CD1c-positive myeloid dendritic cell (primary cell): ENCODE measurements around the gene DDHD1.
"Not testable (repeated sequence)": the region's sequence is repeated elsewhere in the genome, so short reads cannot be mapped to it uniquely, and the experiment has no call there.

Source experiments
- DNase-seq: peaks from one replicate; pipeline ENCODE4 v3.0.0-alpha.2; 2016; ENCODE audit errors: extremely low spot score

DDHD1 gene

DNA sequence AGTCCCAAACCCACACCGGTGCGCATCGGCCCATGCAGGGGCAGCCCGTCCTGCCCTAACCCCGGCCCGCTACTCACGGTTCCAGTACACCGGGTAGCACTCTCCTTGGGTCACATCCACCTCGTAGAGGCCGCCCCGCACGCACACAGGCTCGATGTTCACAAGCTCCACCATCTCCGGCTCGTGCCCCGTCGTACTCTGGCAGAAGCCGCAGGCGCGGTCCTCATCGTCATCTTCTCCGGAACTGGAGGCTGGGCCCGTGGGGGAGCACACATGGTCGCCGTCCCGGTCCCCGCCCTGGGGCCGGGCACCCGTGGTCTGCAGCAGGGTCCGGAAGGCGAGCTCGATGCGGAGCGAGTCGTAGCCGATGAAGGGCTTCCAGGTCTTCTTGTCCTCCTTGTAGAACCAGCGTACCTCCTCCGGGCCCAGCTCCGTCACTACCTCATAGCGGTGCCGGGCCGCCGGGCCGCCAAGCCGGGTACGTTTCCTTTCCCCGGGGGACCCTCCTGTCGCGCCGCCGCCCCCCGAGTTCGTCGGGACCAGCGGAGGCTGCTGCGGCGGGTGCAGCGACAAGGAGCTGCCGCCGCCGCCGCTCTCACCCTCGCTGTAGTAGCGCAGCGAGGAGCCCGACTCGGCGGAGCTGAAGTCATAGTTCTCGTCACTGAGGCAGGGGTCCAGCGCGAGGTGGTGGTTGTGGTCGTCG lies 788 bp downstream of the DDHD1 start:
- DNase-seq = peak; percentile 71

DNA sequence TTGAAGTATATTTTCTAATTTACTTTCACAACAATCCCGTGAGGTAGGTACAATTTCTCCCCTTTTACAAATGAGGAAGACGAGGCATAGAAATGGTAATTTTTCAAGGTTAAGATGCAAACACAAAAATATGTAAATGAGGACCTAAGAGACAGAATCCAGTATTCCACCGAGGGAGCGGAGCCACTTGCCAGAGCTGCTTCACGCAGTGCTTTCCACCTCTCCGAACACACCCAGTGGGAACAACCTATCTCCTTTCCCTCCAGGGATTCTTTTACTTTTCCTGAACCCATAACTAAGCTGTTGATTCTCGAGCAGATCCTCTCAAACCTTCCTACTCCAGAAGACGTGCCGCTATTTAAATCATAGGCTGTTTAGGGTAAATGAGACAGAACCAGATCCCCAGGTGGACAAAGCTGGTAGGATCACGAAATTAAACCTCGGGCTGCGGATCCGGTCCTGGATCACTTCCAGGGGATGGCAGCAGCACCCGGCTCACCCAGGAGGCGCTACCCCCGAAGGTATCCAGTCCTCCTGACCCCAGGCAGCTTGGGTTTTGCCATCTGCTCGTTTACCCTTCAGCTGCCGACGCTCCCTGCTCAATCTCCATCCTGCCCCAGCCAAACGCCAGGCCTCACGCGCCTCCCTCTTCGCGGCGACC lies 1.5 kb downstream of the DDHD1 start:
- DNase-seq = no peak

DNA sequence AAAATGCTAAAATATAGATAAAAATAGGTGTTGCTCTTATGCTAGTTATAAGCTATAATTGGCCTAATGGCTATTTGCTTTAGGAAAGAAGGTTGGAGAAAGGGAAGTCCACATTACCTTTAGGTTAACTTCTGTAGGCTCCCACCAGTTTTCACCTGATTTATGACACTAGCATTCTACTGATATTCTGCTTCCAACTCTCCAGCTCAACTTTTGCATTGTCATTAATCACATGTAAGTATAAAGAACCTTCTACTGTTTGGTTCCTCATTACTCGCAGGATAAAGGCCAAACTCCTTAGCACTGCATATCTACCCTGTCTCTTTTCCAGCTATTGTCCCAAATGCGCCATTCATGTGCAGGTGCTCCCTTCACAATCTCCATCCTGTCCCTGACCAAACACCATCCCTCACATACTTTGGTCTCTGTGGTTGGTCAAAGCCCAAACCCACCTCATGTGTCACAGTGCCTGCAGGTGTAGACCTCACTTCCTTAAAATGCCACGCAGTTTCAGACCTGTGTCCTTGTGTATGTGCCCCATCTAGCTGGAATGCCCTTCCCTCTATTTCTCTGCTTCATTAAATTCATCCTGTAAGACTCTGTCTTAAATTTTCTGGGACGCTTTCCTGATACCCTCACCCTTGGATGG lies 3.3 kb downstream of the DDHD1 start:
- DNase-seq = no peak

DNA sequence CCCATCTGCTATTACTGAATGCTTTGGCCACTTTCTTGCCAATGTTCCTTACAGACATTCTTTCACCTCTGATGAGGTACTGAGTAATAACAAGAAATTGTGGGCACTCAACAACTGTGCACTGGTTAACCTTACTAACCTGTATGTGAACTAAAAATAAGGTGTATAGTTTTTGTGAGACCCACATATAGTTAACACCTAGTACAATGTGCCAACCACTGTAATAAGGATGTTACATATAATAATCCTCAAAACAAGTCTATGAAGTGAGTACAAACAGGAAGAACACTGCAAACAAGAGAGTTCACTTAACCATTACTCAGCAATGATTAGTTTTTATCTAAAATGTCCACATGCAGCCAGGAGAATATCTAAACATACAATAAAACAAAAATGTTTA lies 4.5 kb downstream of the DDHD1 start:
- DNase-seq = no peak

DNA sequence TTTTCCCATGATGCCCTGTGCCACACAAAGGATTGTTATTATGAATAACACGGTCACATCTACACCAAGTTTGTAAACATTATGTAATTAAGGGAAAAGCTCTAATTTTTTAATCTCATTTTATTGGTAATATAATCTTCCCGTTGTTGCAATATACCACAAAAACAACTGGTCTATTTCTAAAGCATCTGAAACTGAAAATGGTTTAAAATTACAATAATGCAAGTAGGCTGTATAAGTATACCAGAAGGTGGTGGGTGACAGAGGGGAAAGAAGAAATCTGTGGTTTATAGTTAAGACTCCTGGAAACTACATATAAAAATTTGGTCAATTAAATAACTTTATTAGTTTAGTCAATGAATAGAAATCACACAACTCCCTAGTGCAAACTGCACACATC lies 5.2 kb downstream of the DDHD1 start:
- DNase-seq = no peak

DNA sequence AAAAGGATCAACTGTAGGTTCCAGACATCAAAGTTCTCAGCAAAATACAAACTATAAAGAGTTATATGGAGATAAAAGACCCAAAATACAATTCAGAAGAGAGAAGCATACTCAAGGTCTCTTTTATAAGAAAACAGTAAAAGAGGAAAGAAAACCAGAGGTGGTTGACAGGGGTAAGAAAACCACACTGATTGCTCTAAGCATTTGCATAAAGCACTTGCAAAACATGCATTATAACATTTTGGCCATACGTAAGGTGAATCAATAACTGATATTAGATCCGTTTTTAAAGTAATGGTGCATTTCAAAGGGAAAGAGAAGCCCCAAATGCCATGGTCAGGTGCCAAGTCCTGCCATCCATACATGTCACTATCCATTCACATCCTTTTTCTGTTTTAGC lies 5.9 kb downstream of the DDHD1 start:
- no peak for DNase-seq

DNA sequence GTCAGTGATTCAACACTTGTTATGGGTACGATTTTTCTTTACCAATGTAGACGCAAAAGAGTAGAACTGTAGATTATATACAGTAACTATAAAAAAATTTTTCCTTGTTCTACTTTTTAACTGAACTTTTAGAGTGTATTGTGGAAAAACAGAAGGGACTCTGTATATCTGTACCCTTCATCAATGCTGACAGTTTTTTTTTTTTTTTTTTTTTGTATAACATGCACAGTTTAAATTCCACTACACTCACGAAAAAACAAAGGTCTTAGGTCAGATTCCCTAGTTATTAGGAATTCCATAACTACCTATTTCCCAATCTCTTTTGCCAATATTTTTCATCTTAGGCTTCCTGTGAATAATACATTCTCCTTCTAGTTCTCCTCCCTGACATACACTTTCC lies 6.4 kb downstream of the DDHD1 start:
- no peak for DNase-seq

DNA sequence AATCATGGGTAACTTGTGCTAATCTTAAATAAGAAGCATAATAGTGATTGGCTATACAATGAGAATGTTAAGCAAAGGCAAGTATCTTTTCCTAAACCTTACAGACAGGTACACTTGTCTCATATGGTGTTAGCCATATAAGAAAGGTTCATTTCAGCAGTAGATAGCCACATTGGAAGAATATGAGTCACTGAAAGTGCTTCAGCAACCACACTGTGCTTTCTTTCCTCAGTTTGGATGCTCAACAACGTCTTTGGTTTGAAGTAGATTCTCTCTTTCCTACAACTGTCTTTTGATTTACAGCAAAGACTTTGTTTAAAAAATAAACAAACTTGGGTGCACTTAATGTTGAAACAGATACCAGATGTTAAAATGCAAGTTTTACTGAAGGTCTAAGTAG lies 8.9 kb downstream of the DDHD1 start:
- no peak for DNase-seq

DNA sequence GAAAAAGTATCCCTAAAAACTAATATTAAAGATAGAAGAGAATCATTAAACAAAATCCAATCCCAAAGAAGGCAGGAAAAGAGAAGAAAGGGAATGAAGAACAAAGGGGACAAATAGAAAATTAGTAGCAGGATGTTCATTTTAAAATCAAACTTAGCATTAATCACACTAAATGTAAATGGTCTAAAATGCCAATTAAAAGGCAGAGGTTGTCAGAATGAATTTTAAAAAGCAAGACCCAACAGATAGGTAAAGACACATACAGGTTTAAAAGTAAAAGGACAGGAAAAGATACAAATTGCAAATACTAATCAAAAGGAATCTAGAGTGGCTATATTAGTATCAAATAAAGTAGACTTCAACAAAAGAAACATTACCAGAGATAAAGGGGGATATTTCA lies 12.5 kb downstream of the DDHD1 start:
- no peak for DNase-seq

DNA sequence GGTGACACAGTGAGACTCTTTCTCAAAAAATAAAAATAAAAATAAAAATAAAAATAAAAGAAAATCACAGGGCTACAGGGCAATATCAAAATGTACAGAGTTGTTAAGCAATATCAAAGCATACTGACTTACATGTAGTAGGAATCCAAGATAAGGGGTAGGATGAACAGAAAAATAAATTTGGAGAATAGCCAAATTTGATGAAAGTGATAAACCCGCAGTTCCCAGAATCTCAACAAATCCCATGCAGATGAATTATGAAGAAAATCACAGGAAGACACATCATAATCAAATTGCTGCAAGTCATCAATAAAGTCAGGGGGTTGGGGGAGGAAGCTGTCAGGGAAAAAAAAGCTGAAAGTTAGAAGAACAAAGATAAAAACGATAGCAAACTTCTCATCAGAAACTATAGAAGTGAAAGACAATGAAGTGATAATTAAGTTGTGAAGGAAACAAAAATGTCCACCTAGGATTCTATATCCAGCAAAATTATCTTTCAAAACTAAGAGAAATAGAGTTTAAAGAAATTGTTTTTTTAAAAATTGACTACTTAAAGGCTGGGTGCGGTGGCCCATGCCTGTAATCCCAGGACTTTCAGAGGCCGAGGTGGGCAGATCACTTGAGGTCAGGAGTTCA lies 15.4 kb downstream of the DDHD1 start:
- DNase-seq = no peak

DNA sequence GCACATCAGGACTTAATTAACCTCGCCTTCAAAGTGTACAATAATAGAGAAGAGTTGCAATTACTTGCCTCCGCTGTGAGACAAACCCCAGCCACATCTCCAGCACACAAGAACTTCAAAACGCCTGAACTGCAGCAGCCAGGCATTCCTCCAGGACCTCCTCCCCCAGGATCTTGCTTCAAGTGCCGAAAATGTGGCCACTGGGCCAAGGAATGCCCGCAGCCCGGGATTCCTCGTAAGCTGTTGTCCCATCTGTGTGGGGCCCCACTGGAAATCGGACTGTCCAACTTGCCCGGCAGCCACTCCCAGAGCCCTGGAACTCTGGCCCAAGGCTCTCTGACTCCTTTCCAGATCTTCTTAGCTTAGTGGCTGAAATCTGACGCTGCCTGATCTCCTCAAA lies 22.6 kb downstream of the DDHD1 start:
- DNase-seq = not testable (repeated sequence)

DNA sequence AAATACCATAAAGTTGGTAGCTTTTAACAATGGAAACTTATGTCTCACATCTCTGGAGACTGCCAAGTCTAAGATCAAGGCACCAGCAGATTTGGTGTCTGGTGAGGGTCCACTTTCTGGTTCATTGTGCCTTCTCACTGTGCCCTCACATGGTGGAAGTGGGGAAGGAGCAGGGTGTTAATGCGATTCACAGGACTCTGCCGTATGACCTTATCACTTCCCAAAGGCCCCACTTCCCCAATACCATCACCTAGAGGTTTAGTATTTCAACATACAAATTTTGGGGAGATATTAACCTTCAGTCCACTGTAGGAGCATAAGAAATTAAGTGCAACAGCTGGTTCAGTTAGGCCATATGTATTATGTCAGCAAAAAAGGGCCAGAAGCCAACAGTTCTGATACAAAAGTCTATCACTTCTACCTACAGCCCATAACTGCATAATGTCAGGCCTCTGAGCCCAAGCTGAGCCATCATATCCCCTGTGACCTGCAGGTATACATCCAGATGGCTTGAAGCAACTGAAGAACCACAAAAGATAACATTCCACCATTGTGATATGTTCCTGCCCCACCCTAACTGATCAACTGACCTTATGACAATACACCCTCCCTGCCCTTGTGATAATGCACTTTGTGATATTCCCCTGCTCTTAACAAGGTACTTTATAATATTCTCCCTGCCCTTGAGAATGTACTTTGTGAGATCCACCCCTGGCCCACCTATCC lies 24.7 kb downstream of the DDHD1 start:
- DNase-seq = no peak

DNA sequence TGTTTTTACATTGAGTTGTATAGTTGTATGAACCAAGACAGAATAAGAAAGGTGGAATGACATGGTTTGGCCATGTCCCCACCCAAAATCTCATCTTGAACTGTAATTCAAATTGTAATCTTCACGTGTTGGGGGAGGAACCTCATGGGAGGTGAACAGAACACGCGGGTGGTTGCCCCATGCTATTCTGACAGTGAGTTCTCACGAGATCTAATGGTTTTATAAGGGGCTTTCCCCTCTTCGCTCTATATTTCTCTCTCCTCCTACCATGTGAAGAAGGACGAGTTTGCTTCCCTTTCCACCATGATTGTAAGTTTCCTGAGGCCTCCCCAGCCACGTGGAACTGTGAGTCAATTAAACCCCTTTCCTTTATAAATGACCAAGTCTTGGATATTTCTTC lies 25.3 kb downstream of the DDHD1 start:
- DNase-seq = no peak

DNA sequence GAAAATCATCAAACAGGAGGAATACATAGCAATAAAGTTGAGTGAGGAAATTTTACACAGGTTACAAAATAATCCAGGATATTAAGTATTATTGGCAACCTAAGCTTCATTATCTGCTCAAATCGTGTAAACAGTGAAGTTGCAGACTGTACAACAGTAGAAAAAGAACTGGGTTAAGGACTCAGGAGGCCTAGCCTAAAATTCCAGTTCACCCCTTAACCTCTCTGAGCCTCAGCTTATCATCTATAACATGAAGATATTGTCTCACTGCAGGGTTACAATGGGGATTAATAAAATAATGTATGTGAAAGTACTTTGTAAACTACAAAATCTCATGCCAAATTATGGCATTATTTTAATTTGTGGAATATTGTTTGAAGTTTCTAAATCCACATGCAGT lies 26.0 kb downstream of the DDHD1 start:
- no peak for DNase-seq

DNA sequence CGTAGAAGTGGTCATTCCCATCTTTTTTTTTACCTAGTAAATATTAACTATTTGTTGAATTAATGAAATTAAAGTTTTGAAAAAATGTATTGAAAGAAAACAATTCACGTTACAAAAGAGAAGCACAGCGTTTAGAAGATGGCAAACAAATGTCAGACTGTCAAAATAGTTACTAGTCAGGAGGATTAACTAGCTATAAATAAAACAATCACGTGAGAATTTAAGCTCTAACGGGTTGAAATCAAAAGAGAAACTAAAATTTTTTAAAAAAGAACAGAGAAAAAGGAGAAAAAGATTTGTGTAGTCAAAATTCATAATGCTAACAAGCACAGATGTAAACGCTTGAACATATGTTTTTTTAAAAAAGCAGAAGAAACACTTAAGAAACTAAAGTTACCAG lies 26.4 kb downstream of the DDHD1 start:
- DNase-seq = no peak

DNA sequence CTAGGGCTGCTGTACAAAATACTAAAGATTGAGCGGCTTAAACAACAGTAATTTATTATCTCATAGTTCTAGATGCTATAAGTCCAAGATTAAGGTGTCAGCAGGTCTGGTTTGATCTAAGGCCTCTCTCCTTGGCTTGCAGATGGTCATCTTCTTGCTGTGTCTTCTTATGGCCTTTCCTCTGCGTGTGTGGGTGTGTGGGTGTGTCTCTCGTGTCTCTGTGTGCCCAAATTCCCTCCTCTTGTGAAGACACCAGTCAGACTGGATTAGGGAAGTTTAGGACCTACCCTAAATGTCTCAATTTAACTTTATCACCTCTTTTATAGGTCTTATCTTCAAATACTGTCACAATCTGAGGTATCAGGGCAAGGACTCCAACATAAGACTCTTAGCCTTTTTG lies 28.3 kb downstream of the DDHD1 start:
- DNase-seq = peak; percentile 39

DNA sequence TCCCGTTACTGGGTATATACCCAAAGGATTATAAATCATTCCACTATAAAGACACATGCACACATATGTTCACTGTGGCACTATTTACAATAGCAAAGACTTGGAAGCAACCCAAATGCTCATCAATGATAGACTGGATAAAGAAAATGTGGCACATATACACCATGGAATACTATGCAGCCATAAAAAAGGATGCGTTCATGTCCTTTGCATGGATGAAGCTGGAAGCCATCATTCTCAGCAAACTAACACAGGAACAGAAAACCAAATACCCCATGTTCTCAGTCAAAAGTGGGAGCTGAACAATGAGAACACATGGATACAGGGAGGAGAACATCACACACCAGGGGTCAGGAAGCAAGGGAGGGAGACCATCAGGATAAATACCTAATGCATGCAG lies 31.7 kb downstream of the DDHD1 start:
- not testable (repeated sequence) for DNase-seq

DNA sequence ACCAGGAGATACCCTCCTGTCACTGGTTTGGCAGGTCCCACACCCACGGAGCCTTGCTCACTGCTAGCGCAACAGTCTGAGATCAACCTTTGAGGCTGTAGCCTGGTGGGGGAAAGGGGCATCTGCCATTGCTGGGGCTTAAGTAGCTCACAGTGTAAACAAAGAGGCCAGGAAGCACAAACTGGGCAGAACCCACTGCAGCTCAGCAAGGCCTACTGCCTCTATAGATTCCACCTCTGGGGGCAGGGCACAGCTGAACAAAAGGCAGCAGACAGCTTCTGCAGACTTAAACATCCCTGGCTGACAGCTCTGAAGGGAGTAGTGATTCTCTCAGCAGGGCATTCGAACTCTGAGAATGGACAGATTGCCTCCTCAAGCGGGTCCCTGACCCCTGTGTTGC lies 35.6 kb downstream of the DDHD1 start:
- not testable (repeated sequence) for DNase-seq

DNA sequence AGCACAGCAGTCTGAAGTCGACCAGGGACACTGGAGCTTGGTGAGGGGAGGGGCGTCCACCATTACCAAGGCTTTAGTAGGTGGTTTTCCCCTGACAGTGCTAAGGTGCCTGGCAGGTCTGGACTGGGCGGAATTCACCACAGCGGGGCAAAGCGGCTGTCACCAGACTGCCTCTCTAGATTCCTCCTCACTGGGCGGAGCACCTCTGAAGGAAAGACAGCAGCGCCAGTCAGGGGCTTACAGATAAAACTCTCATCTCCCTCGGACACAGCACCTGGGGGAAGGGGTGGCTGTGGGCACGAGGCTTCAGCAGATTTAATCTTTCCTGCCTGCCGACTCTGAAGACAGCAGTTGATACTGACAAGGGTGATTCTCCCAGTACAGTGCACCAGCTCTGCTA lies 39.1 kb downstream of the DDHD1 start:
- no peak for DNase-seq

DNA sequence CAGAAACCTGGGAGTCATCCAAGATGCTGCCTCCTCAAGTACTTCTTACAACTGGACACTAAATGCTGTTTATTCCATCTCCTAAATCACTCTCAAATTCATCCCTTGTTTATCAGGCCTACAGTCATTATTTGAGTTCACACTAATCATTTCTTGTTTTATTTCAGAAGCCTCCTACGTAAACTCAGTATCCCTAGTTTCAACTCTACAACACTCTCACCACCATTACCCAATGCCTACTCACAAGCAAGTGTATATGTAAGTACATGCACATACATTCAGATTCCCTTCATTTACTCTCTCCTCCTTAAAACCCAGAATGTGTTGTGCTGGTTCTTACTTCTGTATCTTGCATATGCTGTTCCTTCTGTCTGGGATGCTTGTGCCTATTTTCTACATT lies 43.0 kb downstream of the DDHD1 start:
- no peak for DNase-seq

DNA sequence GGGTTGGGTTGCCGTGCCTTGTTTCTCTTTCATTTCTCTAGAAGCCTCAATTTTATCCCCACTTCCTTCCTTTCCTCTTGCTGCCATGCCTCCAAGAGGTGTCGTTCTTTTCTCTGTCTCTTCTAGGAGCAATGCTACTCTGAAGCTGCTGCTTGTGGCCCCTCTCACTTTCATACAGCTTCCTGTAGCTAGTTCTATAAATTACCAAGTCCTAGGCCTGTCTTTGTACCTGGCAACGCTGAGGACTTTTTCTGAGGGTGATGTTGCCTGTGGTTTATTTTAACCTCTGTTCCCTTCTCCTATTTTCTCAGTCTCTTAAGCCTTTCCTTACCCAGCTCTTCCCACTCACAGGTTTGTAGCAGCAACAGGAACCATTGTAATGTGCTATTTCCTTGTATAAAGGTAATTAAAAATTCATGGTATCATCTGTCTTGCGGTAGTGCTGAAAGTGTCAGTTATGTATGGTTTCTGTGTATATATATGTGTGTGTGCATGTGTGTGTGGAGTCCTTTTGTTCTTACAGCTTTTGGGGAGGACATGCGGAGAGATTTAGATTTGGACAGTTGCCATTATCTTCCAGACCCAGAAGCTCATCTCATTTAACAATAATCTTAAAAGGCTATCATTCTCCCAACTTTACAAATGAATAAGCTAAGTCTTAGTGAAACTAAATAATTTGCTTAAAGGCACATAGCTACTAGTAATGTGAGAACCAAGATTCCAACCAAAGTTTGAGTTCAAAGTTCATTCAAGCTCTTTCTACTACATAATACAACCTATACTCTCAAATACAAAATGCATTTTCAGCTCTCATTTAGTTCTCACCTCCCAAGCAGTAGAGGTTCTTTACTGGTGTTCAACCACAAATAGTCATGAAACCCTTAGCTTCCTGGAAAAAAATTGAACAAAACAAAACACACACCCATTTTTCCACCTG lies 43.8 kb downstream of the DDHD1 start:
- DNase-seq = peak; percentile 41
